Endothelial cell of umbilical vein (primary cell): Measurements from ENCODE around the gene ABI3BP. TPM values are rescaled to one million over a fixed set of nuclear protein-coding genes. Genes with fewer than 3 reads are reported as not detected.
A peak's percentile ranks its signal among the peaks of the same experiment; 100 is the strongest.

Source experiments
- BruUV-seq: library from RNA; stranded (reverse); fragments of 400-500 nt; replicated peaks from 2 replicates; lab custom pipeline; 2021; lab: Mats Ljungman, UMichigan
- CTCF ChIA-PET: fragments of 300-600, 350-600 bp; sonication (Branson Sonifier 250); formaldehyde crosslinking; loops from one replicate; lab custom pipeline; 2021; ENCODE audit warnings: antibody characterized with exemption, inconsistent platforms; lab: Charles Lee
- POLR2A ChIA-PET: fragments of 300-600, 350-600 bp; sonication (Branson Sonifier 250); formaldehyde crosslinking; loops from one replicate; lab custom pipeline; 2021; ENCODE audit warnings: antibody characterized with exemption, inconsistent platforms; lab: Charles Lee
- DNase-seq: peaks from one replicate; pipeline ENCODE4 v3.0.0-alpha.2; 2011; ENCODE audit warnings: low read depth, low spot score
- FAIRE-seq: peaks from 2 replicates; lab custom pipeline; 2011; peaks lifted over from hg19 to GRCh38; lab: Jason Lieb, UNC
- H2AFZ ChIP-seq: 2 replicates; pipeline ENCODE4 v1.6.0; 2012; ENCODE audit warnings: low read depth, low read length, control low read depth, inconsistent platforms
- H3K27ac ChIP-seq: 2 replicates; pipeline ENCODE4 v1.5.1; 2011; ENCODE audit warnings: low read depth, mild to moderate bottlenecking, control low read depth, low read length, moderate library complexity; ENCODE audit not compliant: insufficient read depth
- H3K27me3 ChIP-seq, 2 experiments: 2 replicates each; pipeline versions ENCODE4 v1.6.0 to v1.6.1; 2011; ENCODE audit warnings: low read length in 2 of 2, mixed read lengths in 1 of 2; ENCODE audit not compliant: control insufficient read depth in 2 of 2, insufficient read depth in 2 of 2
- H3K36me3 ChIP-seq, 2 experiments: 2 replicates in 1 of 2; 3 replicates in 1 of 2; pipeline ENCODE4 v1.5.1; 2011; ENCODE audit warnings: low read length in 2 of 2, mild to moderate bottlenecking in 1 of 2, moderate library complexity in 1 of 2; ENCODE audit not compliant: control insufficient read depth in 2 of 2, insufficient read depth in 2 of 2; ENCODE audit errors: extremely low read depth in 1 of 2
- H3K4me1 ChIP-seq: 3 replicates; pipeline ENCODE4 v1.5.1; 2011; ENCODE audit warnings: mild to moderate bottlenecking, low read length; ENCODE audit not compliant: control insufficient read depth, insufficient read depth; ENCODE audit errors: extremely low read depth
- H3K4me2 ChIP-seq: 2 replicates; pipeline ENCODE4 v1.6.1; 2011; ENCODE audit warnings: low read length, control low read depth, mixed read lengths; ENCODE audit not compliant: insufficient read depth
- H3K4me3 ChIP-seq, 3 experiments: fragments of 200-600 bp in 1 of 3; sonication (generic), shearing (Covaris generic) in 1 of 3; replicated peaks in 1 of 3; 2 replicates each; pipeline ENCODE4 v1.5.1; 2011 to 2016; ENCODE audit warnings: control low read depth in 3 of 3, low read length in 3 of 3, mild to moderate bottlenecking in 2 of 3, inconsistent platforms in 1 of 3, low read depth in 1 of 3, moderate library complexity in 1 of 3; ENCODE audit not compliant: insufficient read depth in 1 of 3
- H3K79me2 ChIP-seq: 2 replicates; pipeline ENCODE4 v1.6.0; 2012; ENCODE audit warnings: low read length, inconsistent platforms; ENCODE audit not compliant: control insufficient read depth, insufficient read depth
- H3K9ac ChIP-seq: replicated peaks from 2 replicates; pipeline ENCODE3; 2011; ENCODE audit warnings: low read length, control low read depth; ENCODE audit not compliant: insufficient read depth; ENCODE audit errors: extremely low read depth
- H3K9me1 ChIP-seq: replicated peaks from 3 replicates; pipeline ENCODE4 v1.6.0; 2011; ENCODE audit warnings: mild to moderate bottlenecking, low read length; ENCODE audit not compliant: control insufficient read depth, insufficient read depth; ENCODE audit errors: extremely low read depth
- H3K9me3 ChIP-seq: replicated peaks from 2 replicates; pipeline ENCODE4 v1.5.1; 2012; ENCODE audit warnings: low read length, inconsistent platforms; ENCODE audit not compliant: control insufficient read depth, insufficient read depth
- H4K20me1 ChIP-seq: replicated peaks from 2 replicates; pipeline ENCODE3; 2011; ENCODE audit warnings: mild to moderate bottlenecking, low read length; ENCODE audit not compliant: control insufficient read depth, insufficient read depth; ENCODE audit errors: extremely low read depth
- EZH2 ChIP-seq: IDR thresholded peaks from 2 replicates; pipeline ENCODE4 v1.6.1; 2012; ENCODE audit warnings: borderline replicate concordance, low read depth, mild to moderate bottlenecking, moderate library complexity, low read length, inconsistent platforms; ENCODE audit not compliant: severe bottlenecking
- FOS ChIP-seq: IDR thresholded peaks from 2 replicates; pipeline ENCODE4 v1.6.1; 2011; ENCODE audit warnings: mild to moderate bottlenecking, low read length, moderate library complexity, borderline replicate concordance; ENCODE audit not compliant: insufficient read depth
- GATA2 ChIP-seq: IDR thresholded peaks from 2 replicates; pipeline ENCODE4 v1.7.0; 2011; ENCODE audit warnings: low read depth, mild to moderate bottlenecking, moderate library complexity, mixed read lengths, low read length; ENCODE audit not compliant: insufficient read length, insufficient read depth
- JUN ChIP-seq: IDR thresholded peaks from 2 replicates; pipeline ENCODE4 v1.6.1; 2011; ENCODE audit warnings: borderline replicate concordance, low read depth; ENCODE audit not compliant: insufficient read length, insufficient read depth
- MYC ChIP-seq: IDR thresholded peaks from one replicate; pipeline ENCODE4 v1.6.1; 2011; ENCODE audit warnings: mild to moderate bottlenecking, low read depth, low read length
- POLR2A ChIP-seq: IDR thresholded peaks from 2 replicates; pipeline ENCODE4 v1.6.1; 2012; ENCODE audit warnings: low read depth, mild to moderate bottlenecking, control low read depth, low read length
- POLR2AphosphoS5 ChIP-seq: IDR thresholded peaks from 2 replicates; pipeline ENCODE4 v1.6.1; 2012; ENCODE audit warnings: low read depth, mild to moderate bottlenecking, control low read depth, low read length, moderate library complexity; ENCODE audit not compliant: insufficient read depth
- dilution Hi-C: fragments of 300-500 bp; cut with MboI; formaldehyde crosslinking; loops from one replicate; pipeline ENCODE4 v1.15.0; 2019; ENCODE audit warnings: low sequenced_read_pairs; ENCODE audit not compliant: extremely low pct_ligation_motif_present
- intact Hi-C: fragments of 100-400 bp; cut with micrococcal nuclease; formaldehyde crosslinking; loops from one replicate; pipeline ENCODE4 v1.10.0; 2022
- polyA plus RNA-seq, 4 experiments: library from polyadenylated mRNA; depleted of rRNA in 3 of 4; stranded (reverse) in 3 of 4; unstranded in 1 of 4; fragments of >200 nt; gene quantifications; 2 replicates each; pipeline versions ENCODE4 v1.2.1 to v1.2.3, GENCODE V29; 2011 to 2012; ENCODE audit warnings: missing spikeins in 1 of 4
- total RNA-seq: library from RNA; stranded (reverse); gene quantifications from 2 replicates; pipeline ENCODE4 v1.2.3, GENCODE V29; 2021
- TF ChIP-seq, protein P1 (sequence below), 2 donors: IDR thresholded peaks; 1 replicate in 1 of 2; 2 replicates in 1 of 2; pipeline ENCODE4 v1.5.1; 2011; ENCODE audit warnings: low read length in 2 of 2, mild to moderate bottlenecking in 2 of 2, moderate library complexity in 2 of 2, control low read depth in 1 of 2, inconsistent platforms in 1 of 2, low read depth in 1 of 2; ENCODE audit not compliant: insufficient read depth in 1 of 2; ENCODE audit errors: extremely low read depth in 1 of 2
- TF ChIP-seq, protein P2 (sequence below): IDR thresholded peaks from 2 replicates; pipeline ENCODE4 v1.6.1; 2011; ENCODE audit not compliant: insufficient read depth, insufficient read length

ABI3BP gene
- total and polyA plus RNA-seq, 2 donors (not counting 3 experiments of a cell fraction or from before 2014, with no cell fraction given): 78.1 to 106 TPM

DNA sequence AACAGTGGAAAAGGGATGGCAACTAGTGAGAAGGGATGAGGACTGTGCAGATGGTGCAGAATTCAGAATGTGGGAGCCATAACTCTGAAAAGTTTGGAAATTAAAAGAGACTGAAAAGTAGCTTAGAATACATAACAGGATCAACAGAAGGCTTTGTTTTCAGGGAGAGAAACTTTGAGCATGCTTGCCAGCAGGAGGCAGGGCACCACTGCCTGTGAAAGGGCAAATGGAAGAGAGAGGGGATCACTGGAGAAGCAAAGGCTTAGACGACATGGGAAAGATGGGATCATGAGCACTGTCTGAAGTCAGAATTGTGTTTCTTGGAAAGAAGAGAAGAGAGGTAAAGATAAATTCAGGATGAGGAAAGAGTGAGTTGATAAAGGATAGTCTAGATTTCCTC, 99.6 kb downstream of the ABI3BP start:
- no TSS peak for BruUV-seq
- Histone ChIP-seq H4K20me1 (no peaks in the 10 kb centered on the region), H3K4me1 (peaks cover 8% of the 10 kb centered on the region), H3K27me3 (no peaks in the 10 kb centered on the region), H3K27ac (no peak overlapping the region), H3K4me2 (no peak overlapping the region), H3K4me3 (no peak overlapping the region), H2AFZ (no peak overlapping the region), H3K79me2 (no peaks in the 10 kb centered on the region), H3K36me3 (no peaks in the 10 kb centered on the region), H3K9me3 (no peaks in the 10 kb centered on the region), H3K9ac (no peak overlapping the region), H3K9me1 (no peaks in the 10 kb centered on the region)
- dilution Hi-C loops: no loop called here
- intact Hi-C loops: loop anchor here (1.0 to 10.0 kb wide), 8 partner anchors 157 to 1061 kb away; partner anchors contain the start of gene TRMT10C
- CTCF ChIA-PET: interaction anchor here (0.6 to 5.6 kb wide), 38 partner anchors 9 to 1062 kb away, joined by 3 to 257 read pairs (median 4); partner anchors contain the start of genes ABI3BP and PCNP
- FAIRE-seq: peak; percentile 50
- POLR2A ChIA-PET: no interaction called here
- no peak for TF ChIP-seq POLR2A
- TF ChIP-seq, protein P1, sequence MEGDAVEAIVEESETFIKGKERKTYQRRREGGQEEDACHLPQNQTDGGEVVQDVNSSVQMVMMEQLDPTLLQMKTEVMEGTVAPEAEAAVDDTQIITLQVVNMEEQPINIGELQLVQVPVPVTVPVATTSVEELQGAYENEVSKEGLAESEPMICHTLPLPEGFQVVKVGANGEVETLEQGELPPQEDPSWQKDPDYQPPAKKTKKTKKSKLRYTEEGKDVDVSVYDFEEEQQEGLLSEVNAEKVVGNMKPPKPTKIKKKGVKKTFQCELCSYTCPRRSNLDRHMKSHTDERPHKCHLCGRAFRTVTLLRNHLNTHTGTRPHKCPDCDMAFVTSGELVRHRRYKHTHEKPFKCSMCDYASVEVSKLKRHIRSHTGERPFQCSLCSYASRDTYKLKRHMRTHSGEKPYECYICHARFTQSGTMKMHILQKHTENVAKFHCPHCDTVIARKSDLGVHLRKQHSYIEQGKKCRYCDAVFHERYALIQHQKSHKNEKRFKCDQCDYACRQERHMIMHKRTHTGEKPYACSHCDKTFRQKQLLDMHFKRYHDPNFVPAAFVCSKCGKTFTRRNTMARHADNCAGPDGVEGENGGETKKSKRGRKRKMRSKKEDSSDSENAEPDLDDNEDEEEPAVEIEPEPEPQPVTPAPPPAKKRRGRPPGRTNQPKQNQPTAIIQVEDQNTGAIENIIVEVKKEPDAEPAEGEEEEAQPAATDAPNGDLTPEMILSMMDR (IDR thresholded peaks at IDR 0.05; ENCODE audit: extremely low read depth in 1 of 2, insufficient read depth in 1 of 2, low read depth in 1 of 2, low read length in 2 of 2): peak; percentile 78 to 80
- DNase-seq: peak; percentile 74

DNA sequence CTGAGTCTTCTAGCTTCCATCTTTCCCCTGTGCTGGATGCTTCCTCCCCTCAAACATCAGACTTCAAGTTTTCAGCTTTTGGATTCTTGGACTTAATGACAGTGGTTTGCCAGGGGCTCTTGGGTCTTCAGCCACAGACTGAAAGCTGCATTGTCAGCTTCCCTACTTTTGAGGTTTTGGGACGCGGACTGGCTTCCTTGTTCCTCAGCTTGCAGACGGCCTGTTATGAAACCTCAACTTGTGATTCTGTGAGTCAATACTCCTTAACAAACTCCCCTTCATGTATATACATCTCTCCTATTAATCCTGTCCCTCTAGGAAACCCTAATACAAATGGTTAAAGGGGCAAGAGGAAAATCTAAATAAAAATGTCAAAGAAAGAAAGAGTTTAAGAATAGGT, 100.1 kb downstream of the ABI3BP start:
- no peak overlapping the region for H3K9ac ChIP-seq
- no peaks in the 10 kb centered on the region for H3K36me3 ChIP-seq
- no peak for FAIRE-seq
- H3K9me3 ChIP-seq: no peaks in the 10 kb centered on the region
- dilution Hi-C loops (no loop called here), intact Hi-C loops (loop anchor here (1.0 to 10.0 kb wide), 8 partner anchors 157 to 1061 kb away; partner anchors contain the start of gene TRMT10C)
- BruUV-seq: no TSS peak
- no peak for DNase-seq
- CTCF ChIA-PET: interaction anchor here (0.6 to 5.6 kb wide), 38 partner anchors 10 to 1061 kb away, joined by 3 to 257 read pairs (median 4); partner anchors contain the start of genes ABI3BP and PCNP
- H3K27me3 ChIP-seq: no peaks in the 10 kb centered on the region
- TF ChIP-seq MYC (no peak), POLR2A (no peak), POLR2AphosphoS5 (no peak), GATA2 (no peak), FOS (no peak), EZH2 (no peak), JUN (no peak)
- TF ChIP-seq, protein P1 (IDR thresholded peaks at IDR 0.05; ENCODE audit: extremely low read depth in 1 of 2, insufficient read depth in 1 of 2, low read depth in 1 of 2, low read length in 2 of 2): no peak
- TF ChIP-seq, protein P2, sequence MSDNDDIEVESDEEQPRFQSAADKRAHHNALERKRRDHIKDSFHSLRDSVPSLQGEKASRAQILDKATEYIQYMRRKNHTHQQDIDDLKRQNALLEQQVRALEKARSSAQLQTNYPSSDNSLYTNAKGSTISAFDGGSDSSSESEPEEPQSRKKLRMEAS: no peak
- H3K79me2 ChIP-seq: no peaks in the 10 kb centered on the region
- H3K4me2 ChIP-seq: no peak overlapping the region
- no peak overlapping the region for H3K4me3 ChIP-seq
- POLR2A ChIA-PET: no interaction called here
- no peak overlapping the region for H3K27ac ChIP-seq
- no peaks in the 10 kb centered on the region for H4K20me1 ChIP-seq
- H2AFZ ChIP-seq: no peak overlapping the region
- peaks cover 3% of the 10 kb centered on the region for H3K4me1 ChIP-seq
- no peaks in the 10 kb centered on the region for H3K9me1 ChIP-seq
